Fibroblast of pulmonary artery (primary cell): ENCODE measurements around the gene MSI2.

Source experiments
- DNase-seq: peaks from one replicate; pipeline ENCODE4 v3.0.0-alpha.2; 2010; ENCODE audit warnings: low read depth
- H3K4me3 ChIP-seq: replicated peaks from 2 replicates; pipeline ENCODE4 v1.5.1; 2011; ENCODE audit warnings: low read depth, mild to moderate bottlenecking, control low read depth, low read length, moderate library complexity
- CTCF ChIP-seq: IDR thresholded peaks from 2 replicates; pipeline ENCODE4 v1.5.1; 2011; ENCODE audit warnings: mild to moderate bottlenecking, control low read depth, low read length, inconsistent platforms; ENCODE audit errors: missing control alignments

MSI2 gene

GRCh38 chr17:57451643-57452042, 195.3 kb downstream of the MSI2 start:
- no peak overlapping the region for H3K4me3 ChIP-seq
- no peak for TF ChIP-seq CTCF
- no peak for DNase-seq

- no peak overlapping the region for H3K4me3 ChIP-seq
- no peak for TF ChIP-seq CTCF
- DNase-seq: no peak
Measured at GRCh38 chr17:57453841-57454425, 197.6 kb downstream of the MSI2 start.

- no peak overlapping the region for H3K4me3 ChIP-seq
- no peak for TF ChIP-seq CTCF
- no peak for DNase-seq
Measured at GRCh38 chr17:57454729-57455062, 198.4 kb downstream of the MSI2 start.

GRCh38 chr17:57455063-57455914, 199.0 kb downstream of the MSI2 start:
- no peak overlapping the region for H3K4me3 ChIP-seq
- no peak for TF ChIP-seq CTCF
- no peak for DNase-seq

- no peak overlapping the region for H3K4me3 ChIP-seq
- no peak for DNase-seq
- no peak for TF ChIP-seq CTCF
Measured at GRCh38 chr17:57456622-57457021, 200.3 kb downstream of the MSI2 start.

GRCh38 chr17:57457188-57457587, 200.9 kb downstream of the MSI2 start:
- DNase-seq: no peak
- H3K4me3 ChIP-seq: no peak overlapping the region
- TF ChIP-seq CTCF: no peak
